Muscle of back (tissue), 11 donors: ENCODE measurements around the gene MYOZ2. TPM values are rescaled to one million over a fixed set of nuclear protein-coding genes. Genes with fewer than 3 reads are reported as not detected.
"Not testable (repeated sequence)": the region's sequence is repeated elsewhere in the genome, so short reads cannot be mapped to it uniquely, and the experiment has no call there.

Experiments
- DNase-seq, 3 donors: peaks; one replicate each; pipeline versions ENCODE4 v3.0.0 to v3.0.0-alpha.2; 2013
- polyA plus RNA-seq, 10 donors: library from polyadenylated mRNA; unstranded; fragments of 120-200 nt; gene quantifications; one replicate each; pipeline ENCODE4 v1.2.1, GENCODE V29; 2013; ENCODE audit not compliant: insufficient read length in 10 of 10

MYOZ2 gene
- polyA plus RNA-seq, 10 donors: 143 to 385 (median 283) TPM

- no peak for DNase-seq
These were observed 17.2 kb upstream of the MYOZ2 start for GRCh38 chr4:119118397-119118796.

- no peak for DNase-seq
These were observed 11.3 kb upstream of the MYOZ2 start for GRCh38 chr4:119124352-119124751.

DNA sequence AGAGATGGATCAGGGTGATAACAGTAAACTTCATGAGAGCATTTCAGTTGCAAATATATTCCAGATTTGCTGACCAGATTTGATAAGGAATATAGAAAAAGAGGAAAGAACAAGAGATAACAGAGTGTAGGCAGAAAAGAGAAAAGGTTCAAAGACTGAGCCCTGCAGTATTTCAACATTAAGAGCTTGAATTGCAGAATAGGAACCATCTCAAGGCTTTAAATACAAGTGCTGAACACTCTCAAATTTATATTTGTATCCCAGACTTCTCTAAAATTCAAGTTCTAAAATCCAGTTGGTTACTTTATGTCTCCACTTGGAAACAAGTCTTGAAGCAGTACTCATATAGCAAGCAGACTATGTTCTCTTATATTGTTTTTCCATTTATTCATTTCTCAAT is 9.7 kb upstream of the MYOZ2 start:
- no peak for DNase-seq

GRCh38 chr4:119128148-119128547 is 7.5 kb upstream of the MYOZ2 start:
- no peak for DNase-seq

GRCh38 chr4:119130365-119131065 is 5.1 kb upstream of the MYOZ2 start:
- DNase-seq: no peak

DNA sequence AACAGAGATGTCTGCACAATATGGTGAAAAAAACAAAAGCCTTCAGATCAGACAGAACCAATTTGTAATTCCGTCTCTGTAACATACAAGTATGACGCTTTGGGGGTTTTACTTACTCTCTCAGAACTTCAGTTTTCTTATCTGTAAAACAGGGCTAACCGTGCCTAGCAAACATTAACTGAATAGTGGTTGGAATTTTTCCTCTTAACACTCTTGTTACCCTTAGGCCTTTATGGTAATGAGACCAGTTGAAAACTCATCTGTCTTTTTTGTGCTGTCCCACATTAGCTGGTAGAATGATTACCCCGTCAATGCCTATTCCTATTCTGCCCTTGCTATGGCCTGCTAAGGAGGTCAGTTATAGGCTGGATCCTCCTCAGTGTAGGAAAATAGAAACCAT is 4.5 kb upstream of the MYOZ2 start:
- no peak for DNase-seq

- no peak for DNase-seq
These were observed 3.3 kb upstream of the MYOZ2 start for GRCh38 chr4:119132306-119132705.

DNA sequence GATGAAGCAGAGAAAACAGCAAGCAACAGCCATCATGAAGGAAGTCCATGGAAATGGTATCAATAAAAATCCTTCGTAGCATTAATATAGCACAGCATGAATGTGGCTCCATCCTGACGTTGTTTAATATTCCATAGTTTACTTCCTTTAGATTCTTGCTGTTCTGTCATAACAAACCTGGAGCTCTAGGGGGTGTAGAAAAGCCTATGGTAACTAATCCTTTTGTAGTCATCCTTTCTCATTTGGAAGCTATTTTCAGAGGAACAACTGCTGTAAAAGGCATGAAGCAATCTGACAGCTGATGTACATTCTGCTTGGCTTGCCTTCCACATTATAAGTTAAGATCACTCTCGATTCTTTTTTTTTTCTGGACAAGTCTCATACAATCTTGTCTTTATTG is 914 bp downstream of the MYOZ2 start:
- DNase-seq: peak; percentile 33 to 60 (median 44)

GRCh38 chr4:119138046-119138445 is 2.4 kb downstream of the MYOZ2 start:
- peak in 1 of 3 donors; percentile 41 for DNase-seq

DNA sequence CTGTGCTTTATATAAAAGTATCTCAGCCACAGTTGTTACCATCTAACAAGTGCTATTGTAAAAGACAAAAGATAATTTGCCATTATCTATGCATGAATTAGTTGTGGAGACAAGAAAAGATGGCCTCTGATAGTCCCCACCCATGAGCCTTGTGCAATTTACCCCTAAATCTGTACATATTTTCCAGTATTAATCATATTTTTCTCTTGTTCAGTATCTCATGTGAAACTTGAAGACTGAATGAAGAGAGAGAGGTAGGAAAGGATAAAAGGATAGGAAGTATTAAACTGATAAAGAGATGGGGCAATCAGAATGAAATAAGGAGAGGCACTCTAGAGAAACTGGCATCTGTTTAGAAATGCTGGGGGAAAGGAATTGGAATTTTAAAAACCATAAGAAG is 3.7 kb downstream of the MYOZ2 start:
- DNase-seq: no peak

GRCh38 chr4:119139822-119140252 is 4.2 kb downstream of the MYOZ2 start:
- no peak for DNase-seq

- not testable (repeated sequence) for DNase-seq
These were observed 5.7 kb downstream of the MYOZ2 start for GRCh38 chr4:119141283-119141682.

DNA sequence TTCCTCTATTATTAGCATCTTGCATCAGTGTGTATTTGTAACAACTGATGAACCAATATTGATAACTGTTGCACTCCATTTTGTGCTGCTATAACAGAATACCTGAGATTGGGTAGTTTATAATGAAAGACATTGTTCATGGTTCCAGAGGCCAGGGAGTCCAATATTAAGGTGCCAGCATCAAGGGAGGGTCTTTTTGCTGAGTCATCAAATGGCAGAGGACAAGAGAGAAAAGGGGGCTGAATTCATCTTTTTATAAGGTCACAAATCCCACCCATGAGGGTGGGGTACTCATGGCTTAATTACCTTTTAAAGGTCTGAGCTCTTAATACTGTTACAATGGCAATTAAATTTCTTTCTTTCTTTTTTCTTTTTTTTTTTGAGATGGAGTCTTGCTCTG is 7.2 kb downstream of the MYOZ2 start:
- no peak for DNase-seq

DNA sequence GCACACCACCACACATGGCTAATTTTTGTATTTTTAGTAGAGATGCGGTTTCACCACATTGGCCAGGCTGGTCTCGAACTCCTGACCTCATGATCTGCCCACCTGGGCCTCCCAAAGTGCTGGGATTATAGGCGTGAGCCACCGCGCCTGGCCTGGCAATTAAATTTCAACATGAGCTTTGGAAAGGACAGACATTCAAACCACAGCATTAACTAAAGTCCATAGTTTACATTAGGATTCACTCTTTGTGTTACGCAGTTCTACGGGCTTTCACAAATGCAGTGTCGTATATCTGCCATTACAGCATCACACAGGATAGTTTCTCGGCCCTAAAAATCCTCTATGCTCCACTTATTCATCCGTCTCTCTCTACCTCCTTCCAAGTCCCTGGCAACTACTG is 7.7 kb downstream of the MYOZ2 start:
- DNase-seq: not testable (repeated sequence)

- no peak for DNase-seq
These were observed 13.5 kb downstream of the MYOZ2 start for GRCh38 chr4:119149110-119149509.

DNA sequence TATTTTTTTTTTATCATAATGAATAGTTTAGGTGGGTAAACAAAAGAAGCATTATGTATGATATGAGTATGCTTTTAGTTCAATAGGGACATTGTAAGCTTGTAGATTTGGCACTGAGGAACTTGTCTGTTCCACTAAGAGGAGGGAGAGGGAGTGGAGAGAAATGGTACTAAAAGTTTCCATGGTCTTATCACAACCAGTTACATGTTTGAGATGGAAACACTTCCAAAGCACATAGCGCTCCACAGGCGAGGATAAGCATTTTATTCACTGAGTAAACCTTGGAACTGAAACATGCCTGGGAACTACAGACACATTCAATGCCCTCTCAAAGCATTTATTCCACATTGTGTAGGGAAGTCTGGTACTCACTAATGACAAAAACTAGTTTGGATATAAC is 15.5 kb downstream of the MYOZ2 start:
- DNase-seq: no peak

DNA sequence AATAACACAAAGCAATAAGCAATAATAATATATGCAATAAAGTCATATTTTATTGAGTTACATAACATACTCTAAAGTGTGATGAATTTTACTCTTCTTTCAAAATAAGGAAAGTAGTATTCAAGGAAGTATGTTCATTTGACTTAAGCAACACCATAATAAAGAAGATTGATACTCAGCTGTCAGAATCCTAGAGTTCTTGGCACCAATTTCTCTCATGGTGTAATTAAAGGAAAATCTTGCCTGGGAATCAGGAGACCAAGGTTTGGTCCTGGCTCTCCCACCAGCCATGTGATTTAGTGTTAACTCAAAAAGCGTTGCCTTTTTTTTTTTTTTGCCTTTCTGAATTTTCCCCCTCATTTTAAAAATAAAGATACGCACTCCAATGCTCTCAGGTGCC is 17.1 kb downstream of the MYOZ2 start:
- no peak for DNase-seq

- DNase-seq: no peak
These were observed 26.5 kb downstream of the MYOZ2 start for GRCh38 chr4:119162174-119162573.

DNA sequence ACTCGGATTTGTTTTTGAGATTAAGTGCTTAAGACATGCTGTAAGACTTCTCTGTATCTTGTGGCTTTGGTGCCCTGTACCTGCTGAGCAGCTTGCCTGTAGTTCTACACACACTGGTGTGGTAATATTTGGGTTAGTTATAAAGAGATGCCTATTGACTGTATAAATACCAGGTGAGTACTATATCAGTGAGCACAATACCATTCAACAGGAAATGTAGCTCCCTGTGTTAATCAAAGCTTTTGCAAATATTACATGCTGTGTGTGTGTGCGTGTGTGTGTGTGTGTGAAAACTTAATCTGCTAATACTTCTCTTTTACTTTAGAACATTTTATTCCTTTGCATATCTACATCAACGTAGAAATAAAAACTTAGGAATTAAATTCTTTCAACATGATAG is 30.1 kb downstream of the MYOZ2 start:
- no peak for DNase-seq

DNA sequence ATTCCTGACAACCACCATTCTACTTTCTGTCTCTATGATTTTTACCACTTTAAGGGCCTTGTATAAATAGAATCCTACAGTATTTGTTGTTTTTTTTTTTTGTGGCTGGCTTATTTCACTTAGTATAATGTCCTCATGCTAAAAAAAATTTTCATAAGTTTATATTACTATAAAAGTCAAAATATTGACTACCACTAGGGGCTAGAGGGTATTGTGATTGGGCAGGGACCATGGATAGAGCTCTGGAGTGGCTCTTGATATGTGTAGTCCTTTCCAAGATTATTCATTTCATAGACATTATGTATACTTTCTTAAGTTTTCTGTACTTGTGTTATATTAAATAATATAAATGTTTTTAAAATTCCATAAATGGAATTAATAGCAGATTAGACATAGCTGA is 34.6 kb downstream of the MYOZ2 start:
- DNase-seq: no peak

- no peak for DNase-seq
These were observed 36.6 kb downstream of the MYOZ2 start for GRCh38 chr4:119172223-119172622.

- not testable (repeated sequence) for DNase-seq
These were observed 38.2 kb downstream of the MYOZ2 start for GRCh38 chr4:119173729-119174361.

GRCh38 chr4:119179011-119179410 is 43.4 kb downstream of the MYOZ2 start:
- DNase-seq: no peak

- no peak for DNase-seq
These were observed 48.5 kb downstream of the MYOZ2 start for GRCh38 chr4:119184128-119184527.
